ENCODE data around the gene PRIMA1.

The PRIMA1 gene

DNA sequence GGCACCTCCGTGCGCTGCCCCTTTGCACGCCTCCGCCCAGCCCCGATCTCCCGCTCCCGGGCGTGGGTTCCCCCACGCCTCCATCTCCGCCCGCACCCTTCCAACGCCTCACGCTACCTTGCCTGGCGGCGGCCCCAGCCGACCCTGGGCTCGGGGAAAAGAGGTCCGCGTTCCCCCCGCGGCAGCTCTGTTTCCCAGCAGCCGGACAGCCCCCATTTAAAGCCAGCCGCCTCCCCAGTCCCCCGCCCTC lies at the start of gene PRIMA1:
TSS of gene PRIMA1 (minus strand) at position 193 of the 250 bp plus-strand sequence. CDS start 767 bp downstream, outside the sequence.
- TF ChIP-seq, protein P1, sequence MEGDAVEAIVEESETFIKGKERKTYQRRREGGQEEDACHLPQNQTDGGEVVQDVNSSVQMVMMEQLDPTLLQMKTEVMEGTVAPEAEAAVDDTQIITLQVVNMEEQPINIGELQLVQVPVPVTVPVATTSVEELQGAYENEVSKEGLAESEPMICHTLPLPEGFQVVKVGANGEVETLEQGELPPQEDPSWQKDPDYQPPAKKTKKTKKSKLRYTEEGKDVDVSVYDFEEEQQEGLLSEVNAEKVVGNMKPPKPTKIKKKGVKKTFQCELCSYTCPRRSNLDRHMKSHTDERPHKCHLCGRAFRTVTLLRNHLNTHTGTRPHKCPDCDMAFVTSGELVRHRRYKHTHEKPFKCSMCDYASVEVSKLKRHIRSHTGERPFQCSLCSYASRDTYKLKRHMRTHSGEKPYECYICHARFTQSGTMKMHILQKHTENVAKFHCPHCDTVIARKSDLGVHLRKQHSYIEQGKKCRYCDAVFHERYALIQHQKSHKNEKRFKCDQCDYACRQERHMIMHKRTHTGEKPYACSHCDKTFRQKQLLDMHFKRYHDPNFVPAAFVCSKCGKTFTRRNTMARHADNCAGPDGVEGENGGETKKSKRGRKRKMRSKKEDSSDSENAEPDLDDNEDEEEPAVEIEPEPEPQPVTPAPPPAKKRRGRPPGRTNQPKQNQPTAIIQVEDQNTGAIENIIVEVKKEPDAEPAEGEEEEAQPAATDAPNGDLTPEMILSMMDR (IDR thresholded peaks at IDR 0.05; ENCODE audit: low read depth, low read length, missing control alignments): no peak
- H3K4me3 ChIP-seq (replicated peaks; ENCODE audit: low read depth, low read length): no peak within 1 kb of the TSS
- no peak for DNase-seq (ENCODE audit: extremely low read depth, low read depth)

- no peak for DNase-seq (ENCODE audit: extremely low read depth, low read depth)
- H3K4me3 ChIP-seq (replicated peaks; ENCODE audit: low read depth, low read length): no peak overlapping the region
- TF ChIP-seq, protein P1 (IDR thresholded peaks at IDR 0.05; ENCODE audit: low read depth, low read length, missing control alignments): no peak
These were observed 46.5 kb upstream of the PRIMA1 start for GRCh38 chr14:93834699-93835371.

DNA sequence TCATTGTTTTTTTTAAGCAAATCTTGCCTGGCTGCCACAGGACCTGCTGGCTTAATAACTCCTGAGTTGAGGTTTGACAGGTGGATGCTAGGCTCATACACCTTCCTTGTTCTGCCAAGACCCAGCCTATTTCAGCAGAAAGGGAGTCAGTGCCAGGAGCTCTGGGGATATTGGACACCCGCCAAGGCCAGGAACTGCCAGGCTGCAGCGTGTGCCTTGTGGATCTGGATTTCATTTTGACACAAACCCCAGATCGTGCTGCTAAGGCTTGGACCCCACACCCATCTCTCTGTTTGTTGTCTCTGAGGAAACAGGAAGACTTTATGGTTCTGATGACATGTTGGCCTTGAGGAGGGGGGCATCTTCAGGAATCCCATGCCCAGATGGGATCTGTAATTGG lies 44.4 kb upstream of the PRIMA1 start:
- DNase-seq (ENCODE audit: extremely low read depth, low read depth): no peak
- H3K4me3 ChIP-seq (replicated peaks; ENCODE audit: low read depth, low read length): no peak overlapping the region
- TF ChIP-seq, protein P1 (IDR thresholded peaks at IDR 0.05; ENCODE audit: low read depth, low read length, missing control alignments): no peak

- H3K4me3 ChIP-seq (replicated peaks; ENCODE audit: low read depth, low read length): no peak overlapping the region
- TF ChIP-seq, protein P1 (IDR thresholded peaks at IDR 0.05; ENCODE audit: low read depth, low read length, missing control alignments): no peak
- DNase-seq (ENCODE audit: extremely low read depth, low read depth): no peak
These were observed 43.8 kb upstream of the PRIMA1 start for GRCh38 chr14:93832081-93832480.

DNA sequence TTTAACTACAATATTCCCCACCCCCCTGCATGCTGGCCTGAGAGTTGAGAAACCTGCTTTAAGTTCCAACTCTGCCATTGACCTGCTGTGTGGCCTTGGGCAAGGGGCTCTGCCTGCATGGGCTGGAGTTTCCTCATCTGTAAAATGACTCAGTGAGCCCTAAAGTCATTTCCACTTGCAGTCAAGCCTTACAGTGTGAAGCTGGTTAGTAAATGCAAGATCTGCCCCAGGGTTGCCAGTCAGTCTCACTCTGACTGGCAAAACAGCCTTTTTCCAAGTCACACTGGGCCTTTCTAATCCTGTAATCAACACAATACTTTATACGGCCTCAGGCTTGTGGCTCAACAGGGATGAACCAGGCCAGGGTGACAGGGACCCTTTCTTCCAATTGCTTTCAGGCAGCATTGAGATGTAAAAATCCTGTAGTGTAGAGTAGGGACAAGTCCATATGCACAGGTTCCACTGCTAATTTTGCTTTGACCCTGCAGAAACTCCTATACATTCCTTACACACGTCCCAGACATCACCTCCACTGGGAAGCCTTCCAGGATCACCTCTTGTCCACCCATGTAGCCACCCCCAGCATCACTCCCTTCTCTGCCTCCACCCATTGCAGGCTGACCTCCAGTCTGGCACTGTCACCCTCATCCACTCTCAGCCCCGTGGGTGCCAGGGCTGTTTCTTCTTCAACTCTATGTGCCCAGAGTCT lies 42.6 kb upstream of the PRIMA1 start:
- TF ChIP-seq, protein P1 (IDR thresholded peaks at IDR 0.05; ENCODE audit: low read depth, low read length, missing control alignments): no peak
- no peak for DNase-seq (ENCODE audit: extremely low read depth, low read depth)
- H3K4me3 ChIP-seq (replicated peaks; ENCODE audit: low read depth, low read length): no peak overlapping the region

DNA sequence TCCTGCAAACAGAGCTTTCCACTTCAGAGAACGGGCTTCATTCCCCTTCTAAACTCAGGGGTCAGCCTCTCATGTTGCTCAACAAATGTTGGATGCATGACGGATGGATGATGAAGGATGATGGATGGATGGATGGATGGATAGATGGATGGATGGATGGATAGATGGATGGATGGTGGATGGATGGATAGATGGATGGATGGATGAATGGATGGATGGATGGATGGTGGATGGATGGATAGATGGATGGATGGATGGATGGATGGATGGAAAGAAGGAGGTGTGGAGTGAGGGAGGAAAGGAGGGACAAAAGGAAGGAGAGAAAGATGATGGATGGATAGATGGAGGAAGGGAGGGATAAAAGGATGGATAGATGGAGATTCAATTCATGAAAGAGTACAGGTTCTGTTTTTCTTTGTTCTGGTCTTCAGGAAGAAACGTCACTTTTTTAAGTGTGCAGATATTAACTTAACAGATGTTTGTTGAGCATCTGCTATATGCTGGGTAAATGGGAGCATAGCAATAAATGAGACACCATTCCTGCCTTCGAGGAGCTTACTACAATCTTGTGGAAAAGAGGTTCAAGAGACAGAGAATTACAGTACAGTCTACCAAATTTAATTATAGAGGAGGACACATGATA lies 41.7 kb upstream of the PRIMA1 start:
- TF ChIP-seq, protein P1 (IDR thresholded peaks at IDR 0.05; ENCODE audit: low read depth, low read length, missing control alignments): no peak
- H3K4me3 ChIP-seq (replicated peaks; ENCODE audit: low read depth, low read length): no peak overlapping the region
- DNase-seq (ENCODE audit: extremely low read depth, low read depth): no peak
